Fibroblast of upper back skin (primary cell): ENCODE data around the gene PANK2.
"Not testable (repeated sequence)": the region's sequence is repeated elsewhere in the genome, so short reads cannot be mapped to it uniquely, and the experiment has no call there.

ENCODE experiments used
- DNase-seq: peaks from one replicate; pipeline ENCODE4 v3.0.0-alpha.2; 2013

Gene PANK2

GRCh38 chr20:3888622-3889488 lies at the start of gene PANK2:
Gene PANK2 (plus strand): TSS chr20:3889387.
- DNase-seq, result peak; percentile 99

DNA sequence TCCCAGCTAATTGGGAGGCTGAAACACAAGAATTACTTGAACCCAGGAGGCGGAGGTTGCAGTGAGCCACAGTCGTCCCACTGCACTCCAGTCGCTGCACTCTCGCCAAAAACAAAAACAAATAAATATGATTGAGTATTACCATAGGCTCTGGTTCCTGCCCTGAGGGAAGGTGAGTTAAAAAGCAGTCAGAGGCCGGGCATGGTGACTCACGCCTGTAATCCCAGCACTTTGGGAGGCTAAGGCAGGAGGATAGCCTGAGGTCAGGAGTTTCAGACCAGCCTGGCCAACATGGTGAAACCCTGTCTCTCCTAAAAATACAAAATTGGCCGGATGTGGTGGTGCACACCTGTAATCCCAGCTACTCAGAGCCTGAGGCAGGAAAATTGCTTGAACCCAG lies 49.0 kb upstream of the PANK2 start:
- DNase-seq, result not testable (repeated sequence)

- no peak for DNase-seq
Measured at GRCh38 chr20:3842348-3842930, 46.7 kb upstream of the PANK2 start.

DNA sequence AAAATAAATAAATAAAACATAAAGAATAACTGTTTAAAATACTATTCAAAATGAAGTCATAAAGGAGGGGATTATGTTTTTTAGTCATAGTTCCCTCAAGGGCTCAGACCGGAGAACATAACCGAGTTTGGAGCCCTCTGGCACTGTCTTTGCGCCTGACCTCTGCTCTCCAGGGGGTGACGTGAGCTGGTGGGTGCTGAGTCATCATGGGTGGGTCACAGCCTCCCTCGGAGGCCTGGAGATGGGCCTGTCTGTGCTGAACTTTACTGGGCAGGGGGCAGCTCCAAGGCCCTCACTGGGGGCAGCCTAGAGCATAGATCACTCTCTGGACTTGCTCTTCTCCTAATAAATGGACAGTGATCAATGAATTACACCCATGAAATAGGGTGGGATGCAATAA lies 45.7 kb upstream of the PANK2 start:
- peak; percentile 36 for DNase-seq

- DNase-seq, result not testable (repeated sequence)
Measured at GRCh38 chr20:3843990-3844619, 45.1 kb upstream of the PANK2 start.

- no peak for DNase-seq
Measured at GRCh38 chr20:3846378-3846739, 42.8 kb upstream of the PANK2 start.

GRCh38 chr20:3846740-3847428 lies 42.3 kb upstream of the PANK2 start, which contains the start of gene MAVS:
Gene MAVS (plus strand): TSS chr20:3846834. CDS start chr20:3854625, 7,791 bp downstream.
- DNase-seq, result peak; percentile 73

DNA sequence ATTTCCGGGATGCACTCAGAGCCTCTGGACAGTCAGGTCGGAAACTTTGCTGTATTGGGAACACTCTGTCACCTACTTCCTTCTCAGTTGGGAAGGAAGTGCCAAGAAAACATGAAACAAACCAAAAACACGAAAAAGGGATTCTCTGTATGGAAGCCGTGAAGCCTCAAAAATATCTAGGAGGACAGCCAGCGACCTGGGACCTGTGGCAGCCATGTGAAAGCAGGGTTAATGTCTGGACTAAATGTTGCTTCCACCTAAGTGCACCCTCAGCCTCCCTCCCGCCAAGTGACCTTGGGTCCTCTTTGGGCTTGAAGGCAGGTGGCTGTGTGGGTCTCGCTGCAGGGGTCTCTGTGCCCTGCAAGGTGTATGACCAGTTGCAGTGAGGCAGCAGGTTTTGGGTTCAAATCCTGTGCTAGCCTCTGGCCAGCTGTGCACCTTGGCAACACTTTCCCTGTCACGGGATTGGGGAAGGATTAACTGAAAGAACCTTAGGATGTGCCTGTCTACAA lies 41.7 kb upstream of the PANK2 start:
- DNase-seq, result peak; percentile 10

DNA sequence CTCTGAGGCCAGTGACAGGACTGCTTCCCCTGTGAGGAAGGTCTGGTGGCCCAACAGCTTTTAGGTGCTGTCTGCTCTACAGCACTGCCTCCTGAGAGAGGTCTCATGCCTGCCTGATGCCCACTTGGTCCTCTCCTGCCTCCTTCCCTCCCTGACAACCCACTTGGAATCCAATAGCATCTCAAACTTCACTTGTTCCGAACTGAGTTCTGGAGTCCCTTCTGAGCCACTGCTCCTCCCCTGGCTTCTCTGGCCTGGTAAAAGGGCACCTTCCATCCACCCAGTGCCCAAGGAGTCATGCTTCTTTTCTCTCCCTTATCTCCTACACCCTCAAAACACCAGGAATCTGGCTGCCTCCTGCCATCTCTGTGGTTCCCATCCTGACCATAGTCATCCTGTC lies 40.6 kb upstream of the PANK2 start:
- DNase-seq, result no peak

- DNase-seq, result no peak
Measured at GRCh38 chr20:3854462-3854871, 34.7 kb upstream of the PANK2 start.

DNA sequence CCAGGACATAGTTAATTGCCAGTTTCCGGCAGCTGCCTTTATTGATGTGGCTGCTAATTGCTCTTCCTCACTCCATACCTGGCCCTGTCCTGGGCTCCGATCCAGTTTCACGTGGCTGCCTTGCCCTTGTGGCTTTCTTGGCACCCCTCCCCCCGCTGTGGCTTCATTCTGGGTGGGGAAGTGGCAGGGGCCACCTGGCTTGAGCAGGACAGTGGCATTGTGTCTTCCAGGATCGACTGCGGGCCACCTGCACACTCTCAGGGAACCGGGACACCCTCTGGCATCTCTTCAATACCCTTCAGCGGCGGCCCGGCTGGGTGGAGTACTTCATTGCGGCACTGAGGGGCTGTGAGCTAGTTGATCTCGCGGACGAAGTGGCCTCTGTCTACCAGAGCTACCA lies 31.8 kb upstream of the PANK2 start:
- DNase-seq, result no peak

GRCh38 chr20:3858689-3859088 lies 30.5 kb upstream of the PANK2 start:
- no peak for DNase-seq

DNA sequence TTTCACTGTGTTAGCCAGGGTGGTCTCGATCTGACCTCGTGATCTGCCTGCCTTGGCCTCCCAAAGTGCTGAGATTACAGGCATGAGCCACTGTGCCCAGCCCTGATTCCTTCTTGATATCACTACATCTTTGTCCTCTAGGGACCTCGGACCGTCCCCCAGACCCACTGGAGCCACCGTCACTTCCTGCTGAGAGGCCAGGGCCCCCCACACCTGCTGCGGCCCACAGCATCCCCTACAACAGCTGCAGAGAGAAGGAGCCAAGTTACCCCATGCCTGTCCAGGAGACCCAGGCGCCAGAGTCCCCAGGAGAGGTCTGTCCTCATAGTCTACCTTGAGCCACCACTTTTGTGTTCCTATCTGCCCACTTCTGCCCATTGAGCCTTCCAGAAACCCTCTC lies 28.0 kb upstream of the PANK2 start:
- DNase-seq, result no peak

DNA sequence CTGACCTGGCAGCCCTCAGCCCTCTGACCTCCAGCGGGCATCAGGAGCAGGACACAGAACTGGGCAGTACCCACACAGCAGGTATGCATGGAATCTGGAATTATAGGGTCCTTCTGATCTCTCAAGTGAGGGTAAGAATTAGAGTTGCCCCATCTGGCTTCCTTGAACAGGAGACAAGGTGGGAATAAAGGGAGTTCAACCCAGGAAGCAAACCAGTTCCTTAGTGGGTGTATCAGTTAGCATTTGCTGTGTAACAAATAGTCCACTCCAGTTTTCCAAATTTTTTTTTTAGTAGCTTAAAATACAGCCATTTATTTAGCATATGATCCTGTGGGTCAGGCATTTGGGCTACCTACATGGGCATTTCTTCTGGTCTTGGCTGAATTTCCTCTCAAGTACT lies 26.9 kb upstream of the PANK2 start:
- no peak for DNase-seq

GRCh38 chr20:3863317-3863716 lies 25.9 kb upstream of the PANK2 start:
- DNase-seq, result no peak

DNA sequence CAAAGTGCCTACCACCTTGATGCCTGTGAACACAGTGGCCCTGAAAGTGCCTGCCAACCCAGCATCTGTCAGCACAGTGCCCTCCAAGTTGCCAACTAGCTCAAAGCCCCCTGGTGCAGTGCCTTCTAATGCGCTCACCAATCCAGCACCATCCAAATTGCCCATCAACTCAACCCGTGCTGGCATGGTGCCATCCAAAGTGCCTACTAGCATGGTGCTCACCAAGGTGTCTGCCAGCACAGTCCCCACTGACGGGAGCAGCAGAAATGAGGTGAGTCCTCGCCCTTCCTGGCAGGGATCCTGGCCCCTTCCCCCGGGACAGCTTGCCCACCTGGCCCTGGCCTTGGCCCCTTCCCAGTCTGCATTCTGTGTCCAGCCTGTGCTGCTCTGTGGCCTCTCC lies 24.7 kb upstream of the PANK2 start:
- DNase-seq, result no peak

- no peak for DNase-seq
Measured at GRCh38 chr20:3865152-3865886, 23.9 kb upstream of the PANK2 start.

GRCh38 chr20:3865887-3866407 lies 23.2 kb upstream of the PANK2 start:
- DNase-seq, result no peak

DNA sequence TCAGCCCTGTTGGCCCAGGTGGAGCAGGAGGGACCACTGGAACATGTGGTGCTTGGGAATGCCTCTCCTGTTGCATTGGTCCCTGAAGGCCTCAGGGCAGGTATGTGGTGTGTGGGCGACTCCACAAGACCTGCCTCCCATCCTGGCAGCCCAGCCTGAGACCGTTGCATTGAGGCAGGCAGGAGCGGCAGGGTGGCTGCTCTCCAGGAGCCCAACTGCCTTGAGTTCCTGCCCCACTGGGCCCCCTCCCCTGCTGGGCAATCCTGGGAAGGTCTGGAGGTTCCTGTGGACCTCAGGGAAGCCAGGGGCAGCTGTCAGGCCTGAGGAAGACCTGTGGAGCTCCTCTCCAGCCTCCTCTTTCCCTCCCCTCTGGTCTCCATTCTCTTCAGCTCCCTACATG lies 22.7 kb upstream of the PANK2 start:
- no peak for DNase-seq

DNA sequence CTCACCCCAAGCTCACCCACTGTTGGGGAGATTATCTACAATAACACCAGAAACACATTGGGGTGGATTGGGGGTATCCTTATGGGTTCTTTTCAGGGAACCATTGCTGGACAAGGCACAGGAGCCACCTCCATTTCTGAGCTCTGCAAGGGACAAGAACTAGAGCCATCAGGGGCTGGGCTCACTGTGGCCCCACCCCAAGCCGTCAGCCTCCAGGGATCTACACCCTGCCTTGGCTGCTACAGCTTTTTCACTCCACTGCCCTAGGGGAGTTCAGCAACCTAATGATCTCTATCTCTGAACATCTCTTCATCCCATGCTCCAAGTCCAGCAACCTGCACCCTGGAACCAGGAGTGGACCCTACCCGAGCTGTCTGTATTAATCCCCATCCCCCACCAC lies 21.4 kb upstream of the PANK2 start:
- DNase-seq, result no peak

GRCh38 chr20:3869839-3870634 lies 19.1 kb upstream of the PANK2 start:
- DNase-seq, result no peak
